DOHH2 (cell line): ENCODE results near the gene NEK10.

ENCODE experiments used
- H3F3A ChIP-seq: fragments of 200-600 bp; sonication (generic), shearing (Covaris generic); 2 replicates; pipeline ENCODE4 v1.6.0; 2016; ENCODE audit warnings: antibody characterized with exemption, mild to moderate bottlenecking; ENCODE audit not compliant: control insufficient read depth, insufficient read depth
- H3K27ac ChIP-seq: fragments of 200-600 bp; sonication (generic); 2 replicates; pipeline ENCODE4 v1.5.1; 2014; ENCODE audit warnings: low read depth, mild to moderate bottlenecking, low read length, moderate library complexity
- H3K27me3 ChIP-seq: fragments of 200-600 bp; sonication (generic); 2 replicates; pipeline ENCODE4 v1.6.1; 2014; ENCODE audit warnings: mild to moderate bottlenecking, low read length, mixed read lengths; ENCODE audit not compliant: control insufficient read depth
- H3K36me3 ChIP-seq: fragments of 200-600 bp; sonication (generic); 2 replicates; pipeline ENCODE4 v1.6.1; 2014; ENCODE audit warnings: mild to moderate bottlenecking, low read length, moderate library complexity, mixed read lengths; ENCODE audit not compliant: control insufficient read depth
- H3K4me1 ChIP-seq: fragments of 200-600 bp; sonication (generic); 2 replicates; pipeline ENCODE4 v1.6.1; 2014; ENCODE audit warnings: mild to moderate bottlenecking, low read length, mixed read lengths; ENCODE audit not compliant: control insufficient read depth
- H3K4me2 ChIP-seq: fragments of 200-600 bp; sonication (generic); 2 replicates; pipeline ENCODE4 v1.6.0; 2014; ENCODE audit warnings: mild to moderate bottlenecking, low read length, moderate library complexity
- H3K4me3 ChIP-seq: fragments of 200-600 bp; sonication (generic); 2 replicates; pipeline ENCODE4 v1.5.1; 2014; ENCODE audit warnings: mild to moderate bottlenecking, low read length, mixed read lengths
- H3K79me2 ChIP-seq: fragments of 200-600 bp; sonication (generic); 2 replicates; pipeline ENCODE4 v1.6.1; 2014; ENCODE audit warnings: mild to moderate bottlenecking, low read length, mixed read lengths; ENCODE audit not compliant: control insufficient read depth
- H3K9me2 ChIP-seq: fragments of 200-600 bp; sonication (generic); replicated peaks from 2 replicates; pipeline ENCODE4 v1.6.1; 2014; ENCODE audit warnings: mild to moderate bottlenecking, low read length, mixed read lengths; ENCODE audit not compliant: control insufficient read depth
- H3K9me3 ChIP-seq: fragments of 200-600 bp; sonication (generic); 2 replicates; pipeline ENCODE4 v1.6.1; 2014; ENCODE audit warnings: antibody characterized with exemption, low read length, mixed read lengths; ENCODE audit not compliant: control insufficient read depth, insufficient read depth
- H4K20me1 ChIP-seq: fragments of 200-600 bp; sonication (generic); 2 replicates; pipeline ENCODE4 v1.6.0; 2014; ENCODE audit warnings: low read depth, mild to moderate bottlenecking, antibody characterized with exemption, low read length, moderate library complexity; ENCODE audit not compliant: control insufficient read depth, insufficient read depth
- CTCF ChIP-seq: fragments of 200-600 bp; sonication (generic); IDR thresholded peaks from one replicate; pipeline ENCODE4 v1.5.1; 2014; ENCODE audit warnings: antibody characterized with exemption, mild to moderate bottlenecking, low read depth, low read length; ENCODE audit not compliant: poor library complexity, severe bottlenecking
- EZH2phosphoT487 ChIP-seq: fragments of 200-600 bp; sonication (generic); IDR thresholded peaks from 2 replicates; pipeline ENCODE4 v1.6.1; 2017; ENCODE audit warnings: borderline replicate concordance, mild to moderate bottlenecking, antibody characterized with exemption, low read length, moderate library complexity, mixed read lengths

Gene NEK10

GRCh38 chr3:27119639-27120038 is 249.5 kb downstream of the NEK10 start:
- H3F3A ChIP-seq = no peaks in the 10 kb centered on the region
- no peak overlapping the region for H3K27ac ChIP-seq
- no peaks in the 10 kb centered on the region for H3K9me3 ChIP-seq
- no peaks in the 10 kb centered on the region for H3K36me3 ChIP-seq
- no peak overlapping the region for H3K4me2 ChIP-seq
- H3K27me3 ChIP-seq = no peaks in the 10 kb centered on the region; the same call in 1 of the 2 replicates
- no peaks in the 10 kb centered on the region for H4K20me1 ChIP-seq
- no peak overlapping the region for H3K4me3 ChIP-seq
- TF ChIP-seq EZH2phosphoT487 (no peak), CTCF (no peak)
- no peaks in the 10 kb centered on the region for H3K79me2 ChIP-seq
- no peaks in the 10 kb centered on the region for H3K4me1 ChIP-seq
- H3K9me2 ChIP-seq = no peaks in the 10 kb centered on the region

- no peaks in the 10 kb centered on the region for H3K27me3 ChIP-seq
- H3K79me2 ChIP-seq = no peaks in the 10 kb centered on the region
- H3K4me2 ChIP-seq = no peak overlapping the region
- H3K9me3 ChIP-seq = no peaks in the 10 kb centered on the region
- no peaks in the 10 kb centered on the region for H3F3A ChIP-seq
- no peaks in the 10 kb centered on the region for H3K36me3 ChIP-seq
- no peak overlapping the region for H3K27ac ChIP-seq
- TF ChIP-seq EZH2phosphoT487 (no peak), CTCF (no peak)
- no peak overlapping the region for H3K4me3 ChIP-seq
- no peaks in the 10 kb centered on the region for H3K4me1 ChIP-seq
- H3K9me2 ChIP-seq = no peaks in the 10 kb centered on the region
- H4K20me1 ChIP-seq = no peaks in the 10 kb centered on the region
These were observed 253.8 kb downstream of the NEK10 start for GRCh38 chr3:27115352-27115751.

GRCh38 chr3:27114684-27115083 is 254.5 kb downstream of the NEK10 start:
- no peak overlapping the region for H3K4me3 ChIP-seq
- no peak for TF ChIP-seq CTCF
- TF ChIP-seq EZH2phosphoT487 = no peak
- H3K4me1 ChIP-seq = no peaks in the 10 kb centered on the region
- H3K27me3 ChIP-seq = no peaks in the 10 kb centered on the region
- H4K20me1 ChIP-seq = no peaks in the 10 kb centered on the region
- H3K4me2 ChIP-seq = no peak overlapping the region
- no peaks in the 10 kb centered on the region for H3F3A ChIP-seq
- no peaks in the 10 kb centered on the region for H3K79me2 ChIP-seq
- H3K36me3 ChIP-seq = no peaks in the 10 kb centered on the region
- no peaks in the 10 kb centered on the region for H3K9me2 ChIP-seq
- no peak overlapping the region for H3K27ac ChIP-seq
- H3K9me3 ChIP-seq = no peaks in the 10 kb centered on the region

- Histone ChIP-seq H3K36me3 (no peaks in the 10 kb centered on the region), H3K9me3 (no peaks in the 10 kb centered on the region), H3K4me2 (no peak overlapping the region), H3K4me3 (no peak overlapping the region), H4K20me1 (no peaks in the 10 kb centered on the region), H3K27ac (no peak overlapping the region), H3K79me2 (no peaks in the 10 kb centered on the region), H3K27me3 (no peaks in the 10 kb centered on the region), H3F3A (no peaks in the 10 kb centered on the region), H3K9me2 (no peaks in the 10 kb centered on the region), H3K4me1 (no peaks in the 10 kb centered on the region)
- TF ChIP-seq CTCF = no peak
- TF ChIP-seq EZH2phosphoT487 = no peak
These were observed 255.1 kb downstream of the NEK10 start for GRCh38 chr3:27114129-27114528.
